GM06990 (cell line): Measurements from ENCODE around the gene RAB11A.

Experiments
- DNase-seq: peaks from one replicate; pipeline ENCODE4 v3.0.0-alpha.2; 2011; ENCODE audit not compliant: insufficient read length; ENCODE audit errors: extremely low read depth
- H3K27me3 ChIP-seq: replicated peaks from 2 replicates; pipeline ENCODE4 v1.6.0; 2011; ENCODE audit warnings: low read length; ENCODE audit not compliant: control insufficient read depth, insufficient read depth
- H3K36me3 ChIP-seq: 2 replicates; pipeline ENCODE4 v1.5.1; 2011; ENCODE audit warnings: low read length; ENCODE audit not compliant: control insufficient read depth, insufficient read depth
- H3K4me3 ChIP-seq: replicated peaks from 2 replicates; pipeline ENCODE4 v1.5.1; 2011; ENCODE audit warnings: low read depth, mild to moderate bottlenecking, control low read depth, low read length
- TF ChIP-seq, protein P1 (sequence below): IDR thresholded peaks from 2 replicates; pipeline ENCODE4 v1.5.1; 2011; ENCODE audit warnings: low read length, control low read depth, mild to moderate bottlenecking, inconsistent platforms; ENCODE audit not compliant: insufficient read depth, poor library complexity, severe bottlenecking

Gene RAB11A

GRCh38 chr15:65869126-65869953, at the start of gene RAB11A:
RAB11A (plus strand) TSS chr15:65869491; CDS start chr15:65869586, 95 bp downstream.
- H3K27me3 ChIP-seq = no peaks in the 10 kb centered on the region
- DNase-seq = peak; percentile 97
- TF ChIP-seq, protein P1, sequence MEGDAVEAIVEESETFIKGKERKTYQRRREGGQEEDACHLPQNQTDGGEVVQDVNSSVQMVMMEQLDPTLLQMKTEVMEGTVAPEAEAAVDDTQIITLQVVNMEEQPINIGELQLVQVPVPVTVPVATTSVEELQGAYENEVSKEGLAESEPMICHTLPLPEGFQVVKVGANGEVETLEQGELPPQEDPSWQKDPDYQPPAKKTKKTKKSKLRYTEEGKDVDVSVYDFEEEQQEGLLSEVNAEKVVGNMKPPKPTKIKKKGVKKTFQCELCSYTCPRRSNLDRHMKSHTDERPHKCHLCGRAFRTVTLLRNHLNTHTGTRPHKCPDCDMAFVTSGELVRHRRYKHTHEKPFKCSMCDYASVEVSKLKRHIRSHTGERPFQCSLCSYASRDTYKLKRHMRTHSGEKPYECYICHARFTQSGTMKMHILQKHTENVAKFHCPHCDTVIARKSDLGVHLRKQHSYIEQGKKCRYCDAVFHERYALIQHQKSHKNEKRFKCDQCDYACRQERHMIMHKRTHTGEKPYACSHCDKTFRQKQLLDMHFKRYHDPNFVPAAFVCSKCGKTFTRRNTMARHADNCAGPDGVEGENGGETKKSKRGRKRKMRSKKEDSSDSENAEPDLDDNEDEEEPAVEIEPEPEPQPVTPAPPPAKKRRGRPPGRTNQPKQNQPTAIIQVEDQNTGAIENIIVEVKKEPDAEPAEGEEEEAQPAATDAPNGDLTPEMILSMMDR = peak; percentile 47

GRCh38 chr15:65819563-65819960, 49.7 kb upstream of the RAB11A start:
- DNase-seq = no peak
- Histone ChIP-seq H3K36me3 (no peaks in the 10 kb centered on the region), H3K4me3 (no peak overlapping the region), H3K27me3 (no peaks in the 10 kb centered on the region)
- TF ChIP-seq, protein P1 = no peak

More at GRCh38 chr15:65869126-65869953, at the start of gene RAB11A:
- Histone ChIP-seq H3K4me3 (peak within 1 kb of the TSS; percentile 99), H3K36me3 (no peaks in the 10 kb centered on the region)

DNA sequence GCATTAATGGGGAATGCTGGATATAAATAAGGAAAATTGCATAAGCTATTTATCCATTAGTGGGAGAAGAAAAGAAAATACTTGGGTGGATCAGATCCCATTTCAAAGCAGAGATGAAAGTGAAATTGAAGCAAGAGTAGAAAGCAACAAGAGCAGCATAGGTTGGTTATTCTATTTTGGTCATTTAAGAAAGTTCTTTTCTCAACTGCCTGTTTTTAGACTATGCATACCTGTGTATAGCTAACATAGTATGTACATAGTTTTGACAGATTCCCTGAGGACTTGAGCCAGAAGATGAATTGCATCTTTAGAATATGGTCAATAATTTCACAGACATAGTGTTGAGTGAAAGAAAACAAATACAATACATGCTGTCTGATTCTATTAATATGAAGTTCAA, 48.2 kb upstream of the RAB11A start:
- Histone ChIP-seq H3K36me3 (no peaks in the 10 kb centered on the region), H3K4me3 (no peak overlapping the region), H3K27me3 (no peaks in the 10 kb centered on the region)
- DNase-seq = no peak
- TF ChIP-seq, protein P1 = no peak

DNA sequence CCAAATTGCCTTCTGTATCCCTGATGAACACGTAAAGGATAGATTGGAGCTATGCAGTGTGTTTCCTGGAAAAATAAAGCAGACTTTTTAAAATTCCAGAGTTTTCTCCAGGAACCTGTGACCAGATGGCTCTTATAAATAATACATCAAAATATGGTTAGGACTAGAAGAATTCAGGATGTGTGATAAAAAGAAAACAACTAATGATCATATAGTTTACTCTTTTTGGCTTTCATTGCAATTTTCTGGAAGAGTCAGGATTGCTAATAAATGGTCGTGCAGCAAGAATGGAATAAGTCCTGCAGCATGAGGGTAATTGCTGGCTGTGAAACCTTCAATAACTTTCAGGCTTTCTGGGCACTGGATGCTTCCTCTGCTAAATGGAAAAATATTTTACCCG, 47.0 kb upstream of the RAB11A start:
- TF ChIP-seq, protein P1 = no peak
- Histone ChIP-seq H3K36me3 (no peaks in the 10 kb centered on the region), H3K27me3 (no peaks in the 10 kb centered on the region), H3K4me3 (no peak overlapping the region)
- no peak for DNase-seq

GRCh38 chr15:65824031-65824743, 45.1 kb upstream of the RAB11A start:
- TF ChIP-seq, protein P1 = peak; percentile 59
- no peak for DNase-seq
- H3K27me3 ChIP-seq = no peaks in the 10 kb centered on the region
- H3K36me3 ChIP-seq = no peaks in the 10 kb centered on the region
- no peak overlapping the region for H3K4me3 ChIP-seq
